T-helper 2 cell treated with Interferon-gamma antibody and Interleukin-4, amounts not matched to agents 100 ng/mL and 5 ng/mL, for 36 hours (primary cell): ENCODE results near the gene CD44. TPM values are rescaled to one million over a fixed set of nuclear protein-coding genes. Genes with fewer than 3 reads are reported as not detected.

Source experiments
- intact Hi-C: fragments of 100-400 bp; cut with micrococcal nuclease; formaldehyde crosslinking; loops from one replicate; pipeline ENCODE4 v1.15.1; 2023
- total RNA-seq: library from RNA; stranded (reverse); gene quantifications from 2 replicates; pipeline ENCODE4 v1.2.3, GENCODE V29; 2022

The CD44 gene
- total RNA-seq, 1 donor from 2014 or later, result 296 TPM

DNA sequence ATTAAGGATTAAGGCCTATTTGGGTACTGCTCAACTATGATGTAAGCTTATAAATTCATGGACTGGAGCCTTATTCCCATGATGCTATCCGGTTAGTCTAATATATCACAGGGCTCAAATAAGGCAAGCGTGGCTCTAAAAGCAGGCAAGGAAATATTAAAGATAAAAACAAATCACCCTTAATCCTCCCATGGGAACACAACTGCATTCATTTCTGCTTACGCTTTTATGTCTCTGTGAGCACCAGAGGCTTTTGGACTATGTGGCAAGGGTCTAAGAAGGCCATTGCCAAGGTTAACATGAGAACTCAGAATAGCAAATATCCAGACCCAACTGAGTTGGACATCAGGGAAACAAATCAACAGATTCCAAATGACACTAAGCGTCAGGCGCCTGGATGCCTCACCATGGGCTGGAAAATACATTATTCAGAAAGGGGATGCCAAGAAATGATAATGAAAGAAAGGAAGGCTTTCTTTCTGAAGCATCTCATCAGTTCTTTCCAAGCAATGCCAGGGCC lies 142.3 kb downstream of the CD44 start:
- intact Hi-C loops, result no loop called here

Other genes starting within 250 kb of the CD44 start
- 24.9 and 26.7 TPM in 2 replicates for gene APIP, start 222.8 kb upstream of the CD44 start, total RNA-seq
- gene PDHX, start 222.6 kb upstream of the CD44 start, total RNA-seq, result 24.0 and 27.8 TPM in 2 replicates